ENCODE data around the gene BAIAP2.

DNA sequence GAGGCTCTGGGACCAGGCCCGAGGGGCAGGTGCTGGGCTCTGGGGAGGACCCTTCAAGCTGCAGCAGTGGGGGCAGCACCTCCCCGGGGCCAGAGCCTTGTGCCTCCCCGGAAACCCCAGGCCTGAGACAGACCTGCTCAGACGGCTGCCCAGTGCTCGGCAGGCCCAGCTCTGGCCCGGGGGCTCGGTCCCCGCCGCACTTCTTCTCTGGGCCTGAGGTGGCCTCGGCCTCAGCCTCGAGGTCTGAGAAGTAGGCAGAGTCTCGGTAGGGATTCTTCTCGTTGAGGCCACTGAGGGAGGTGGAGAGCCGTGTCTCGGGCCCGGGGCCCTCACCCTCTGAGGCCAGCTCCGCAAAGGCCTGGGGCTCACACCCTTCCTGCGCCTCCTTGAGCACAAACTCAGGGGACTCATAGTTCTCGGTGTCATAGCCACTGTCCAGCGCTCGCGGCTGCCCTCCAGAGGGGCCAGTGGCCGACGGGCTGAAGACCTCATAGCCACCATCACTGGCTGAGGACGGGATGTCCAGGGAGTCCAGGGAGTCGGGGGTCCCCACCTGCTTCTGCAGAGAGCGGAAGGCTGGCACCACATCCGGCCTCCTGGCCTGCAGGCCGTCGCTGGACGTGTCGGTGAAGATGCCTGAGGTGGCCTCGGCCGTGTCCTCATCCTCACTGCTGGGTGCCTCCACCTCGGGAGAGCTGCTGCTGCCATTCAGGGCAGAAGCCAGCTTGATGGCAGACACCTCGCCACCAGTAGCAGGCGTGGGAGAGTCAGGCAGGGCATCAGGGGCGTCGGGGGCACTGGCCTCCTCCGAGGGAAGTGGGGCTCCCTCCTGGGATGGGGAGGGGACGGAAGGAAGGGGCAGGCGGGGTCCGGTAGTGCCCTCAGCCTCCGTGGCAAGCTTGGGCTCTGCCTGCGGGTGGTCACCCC lies 86.0 kb downstream of the BAIAP2 start:
- TF ChIP-seq CTCF (conservative IDR thresholded peaks at IDR 0.05 in 1 of 2, IDR thresholded peaks at IDR 0.05 in 1 of 2; ENCODE audit: extremely low read depth in 1 of 2, insufficient read depth in 1 of 2, low read depth in 1 of 2, low read length in 2 of 2): no peak
- no peak for TF ChIP-seq EZH2 (IDR thresholded peaks at IDR 0.05; ENCODE audit: borderline replicate concordance, low read length)
